DMS114 treated with DMSO at 0.1 percent for 48 hours (cell line): ENCODE data around the gene ADNP.
"Not testable (repeated sequence)": the region's sequence is repeated elsewhere in the genome, so short reads cannot be mapped to it uniquely, and the experiment has no call there.

Experiments used
- DNase-seq: peaks from one replicate; lab custom pipeline; 2025; ENCODE audit not compliant: unreplicated experiment; lab: John Stamatoyannopoulos, UW

ADNP gene

DNA sequence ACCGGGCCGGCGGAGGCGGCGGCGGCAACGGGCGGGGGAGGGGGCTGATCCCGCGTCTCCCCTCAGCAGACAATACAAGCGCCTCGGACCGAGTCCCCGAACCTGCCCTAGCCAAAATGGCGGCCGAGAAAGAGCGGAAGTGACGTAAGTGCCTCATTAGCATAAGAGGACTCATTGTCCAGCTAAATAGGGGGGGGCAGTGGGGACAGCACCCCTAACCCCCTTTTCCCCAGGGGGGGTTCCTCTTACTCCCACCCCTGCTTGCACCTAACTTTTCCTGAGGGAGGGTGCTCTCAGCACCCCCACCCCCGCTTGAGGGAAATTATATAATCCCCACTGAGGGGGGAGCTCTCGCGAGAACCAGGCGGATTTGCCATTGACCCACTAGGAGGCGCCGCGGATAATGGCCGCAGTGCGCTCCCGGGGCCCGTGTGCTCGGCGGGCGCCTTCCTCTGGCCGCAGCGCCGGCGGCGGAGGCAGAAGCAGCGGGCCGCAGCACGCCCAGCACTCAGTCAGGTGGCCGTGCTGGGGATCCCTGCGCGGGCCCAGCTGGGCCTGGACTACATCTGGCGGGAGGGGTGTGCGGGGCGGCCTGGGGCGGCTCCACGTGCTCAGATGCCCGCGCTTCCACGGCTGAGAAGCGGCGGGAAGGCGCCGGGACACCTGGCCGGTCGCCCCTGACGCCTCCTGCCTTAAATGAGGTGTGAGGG is at the start of gene ADNP:
Gene ADNP (minus strand): TSS at position 132 of the 710 bp plus-strand sequence. CDS start 27,441 bp downstream, outside the sequence.
- peak; percentile 97 for DNase-seq

- DNase-seq, result no peak
Measured at GRCh38 chr20:50980071-50980681, 48.9 kb upstream of the ADNP start.

GRCh38 chr20:50978533-50978932 is 47.3 kb upstream of the ADNP start:
- DNase-seq, result not testable (repeated sequence)

DNA sequence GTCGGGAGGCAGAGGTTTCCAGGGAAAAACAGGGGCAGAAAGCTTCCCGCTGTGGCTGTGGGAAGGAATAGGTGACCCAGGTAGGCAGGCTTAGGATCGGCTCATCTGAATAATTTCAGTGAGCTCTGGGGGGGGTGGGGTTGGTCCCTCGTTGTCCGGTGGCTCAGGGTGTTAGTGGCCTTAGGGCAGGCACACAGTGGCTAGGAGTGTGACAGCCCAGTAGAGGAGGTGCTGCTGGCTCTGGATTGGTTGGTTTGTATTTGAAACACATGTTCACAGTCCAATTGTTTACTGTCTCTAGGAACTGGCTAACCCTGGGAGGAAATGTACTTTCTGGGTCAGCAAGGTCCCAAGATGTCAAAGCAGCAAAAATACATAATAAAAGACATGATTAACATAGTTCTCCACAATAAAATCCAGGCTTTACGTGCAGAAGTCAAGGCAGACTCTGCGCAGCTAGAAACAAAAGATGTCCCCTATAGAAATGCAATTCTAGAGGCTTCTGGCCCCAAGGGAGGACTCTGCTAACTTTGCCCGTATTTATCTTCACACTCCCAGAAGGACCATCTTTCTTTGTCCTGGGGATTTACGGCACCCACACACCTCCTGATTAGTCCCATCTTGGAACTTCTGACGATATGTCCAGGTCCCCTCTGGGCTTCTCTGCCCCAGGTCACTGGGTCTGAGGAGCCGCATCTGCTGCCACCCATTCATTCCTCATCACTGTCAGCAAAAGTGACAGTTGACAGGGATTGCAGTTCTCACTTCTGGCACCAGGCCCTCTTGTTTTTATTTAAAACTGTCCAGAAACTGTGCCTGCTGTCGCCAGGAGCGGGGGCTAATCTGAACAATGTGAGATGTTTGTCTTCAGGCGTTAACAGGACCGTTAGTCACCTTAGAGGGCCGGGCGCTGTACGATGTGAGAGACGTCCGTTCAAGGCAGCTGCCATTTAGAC is 46.1 kb upstream of the ADNP start:
- no peak for DNase-seq

GRCh38 chr20:50975701-50976330 is 44.6 kb upstream of the ADNP start:
- no peak for DNase-seq

DNA sequence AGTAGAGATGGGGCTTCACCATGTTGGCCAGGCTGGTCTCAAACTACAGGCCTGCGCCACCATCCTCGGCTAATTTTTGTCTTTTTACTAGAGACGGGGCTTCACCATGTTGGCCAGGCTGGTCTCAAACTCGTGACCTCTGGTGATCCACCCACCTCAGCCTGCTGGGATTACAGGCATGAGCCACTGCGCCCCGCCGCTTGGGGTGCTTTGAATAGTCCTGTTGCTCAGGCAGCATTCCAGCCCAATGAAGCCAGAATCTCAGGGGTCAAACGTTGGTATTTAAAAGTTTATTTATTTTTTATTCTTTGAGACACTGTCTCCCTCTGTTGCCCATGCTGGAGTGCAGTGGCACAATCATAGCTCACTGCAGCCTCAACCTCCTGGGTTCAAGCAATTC is 38.7 kb upstream of the ADNP start:
- DNase-seq, result no peak

- DNase-seq, result no peak
Measured at GRCh38 chr20:50969435-50969834, 38.2 kb upstream of the ADNP start.

DNA sequence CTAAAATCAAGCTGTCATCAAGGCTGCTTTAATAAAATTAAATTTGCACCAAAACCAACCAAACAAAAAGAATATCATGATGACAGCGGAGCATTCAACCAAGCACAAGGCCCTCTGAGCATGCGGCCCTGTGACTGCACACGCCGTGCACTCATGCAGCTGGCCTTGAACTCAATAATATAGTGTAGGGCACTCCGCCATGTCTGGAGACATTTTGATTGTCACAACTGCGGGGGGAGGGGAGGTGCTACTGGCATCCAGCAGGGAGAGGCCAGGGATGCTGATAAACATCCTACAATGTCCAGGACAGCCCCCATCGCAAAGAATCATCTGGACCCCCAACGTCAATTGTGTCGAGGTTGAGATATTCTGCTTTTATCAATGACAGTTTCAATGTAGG is 37.1 kb upstream of the ADNP start:
- DNase-seq, result no peak

DNA sequence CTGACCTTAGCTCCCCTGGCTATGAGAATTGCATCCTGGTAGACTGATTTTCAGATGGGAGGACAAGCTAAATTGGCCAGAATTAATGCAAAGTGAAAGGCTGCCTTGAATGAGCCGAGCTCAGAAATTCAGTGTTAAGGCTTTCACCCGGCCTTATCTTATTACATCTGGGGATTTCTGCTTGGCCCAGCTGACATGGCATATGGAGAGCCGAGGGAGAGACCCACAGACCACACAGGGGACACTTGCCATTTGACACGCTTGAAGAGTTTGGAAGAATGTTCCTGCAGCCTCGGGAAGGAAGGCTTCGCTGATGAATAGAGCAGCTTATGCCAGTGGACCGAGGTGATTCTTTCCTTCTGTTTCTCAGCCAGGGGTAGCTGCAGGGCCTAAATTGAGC is 36.3 kb upstream of the ADNP start:
- DNase-seq, result no peak

DNA sequence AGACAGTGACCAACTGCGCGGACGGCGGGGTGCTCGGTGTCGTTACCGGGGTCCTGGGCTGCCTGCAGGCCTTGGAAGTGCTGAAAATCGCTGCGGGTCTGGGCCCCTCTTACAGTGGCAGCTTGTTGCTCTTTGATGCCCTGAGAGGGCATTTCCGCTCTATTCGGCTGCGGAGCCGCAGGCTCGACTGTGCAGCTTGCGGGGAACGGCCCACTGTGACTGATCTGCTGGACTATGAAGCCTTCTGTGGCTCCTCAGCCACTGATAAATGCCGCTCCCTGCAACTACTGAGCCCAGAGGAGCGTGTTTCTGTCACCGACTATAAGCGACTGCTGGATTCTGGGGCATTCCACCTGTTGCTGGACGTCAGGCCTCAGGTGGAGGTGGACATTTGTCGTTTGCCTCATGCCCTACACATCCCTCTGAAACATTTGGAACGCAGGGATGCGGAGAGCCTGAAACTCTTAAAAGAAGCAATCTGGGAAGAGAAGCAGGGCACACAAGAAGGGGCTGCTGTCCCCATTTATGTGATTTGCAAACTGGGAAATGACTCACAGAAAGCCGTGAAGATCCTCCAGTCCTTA is 28.4 kb upstream of the ADNP start:
- DNase-seq, result no peak

GRCh38 chr20:50958615-50959542 is 27.6 kb upstream of the ADNP start, which contains the start of gene MOCS3:
TSS of gene MOCS3 (plus strand) at chr20:50958818. CDS start at chr20:50958843, 25 bp downstream.
- peak; percentile 99 for DNase-seq

GRCh38 chr20:50957798-50958614 is 26.8 kb upstream of the ADNP start, which contains the start of gene DPM1:
TSS of gene DPM1 (minus strand) at chr20:50958532. CDS start at chr20:50958523, 9 bp downstream.
- DNase-seq, result peak; percentile 72

DNA sequence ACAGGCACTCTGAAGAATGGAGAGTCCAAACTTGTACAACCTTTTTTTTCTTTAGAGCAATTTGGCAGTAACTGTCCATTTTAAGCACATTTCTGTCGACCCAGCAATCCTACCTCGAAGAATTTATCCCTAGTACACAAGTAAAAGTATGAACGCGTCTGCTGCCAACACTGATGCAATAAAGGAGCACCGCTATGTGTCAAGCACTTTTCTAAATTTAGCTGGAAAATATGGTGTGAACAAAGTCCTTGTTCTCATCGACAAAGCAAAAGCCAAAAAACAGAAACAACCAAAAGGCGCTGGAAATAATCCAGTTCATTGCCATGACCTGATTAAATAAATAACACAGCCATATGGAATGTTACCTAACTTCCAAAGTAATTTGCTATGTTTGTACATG is 26.0 kb upstream of the ADNP start:
- peak; percentile 65 for DNase-seq

DNA sequence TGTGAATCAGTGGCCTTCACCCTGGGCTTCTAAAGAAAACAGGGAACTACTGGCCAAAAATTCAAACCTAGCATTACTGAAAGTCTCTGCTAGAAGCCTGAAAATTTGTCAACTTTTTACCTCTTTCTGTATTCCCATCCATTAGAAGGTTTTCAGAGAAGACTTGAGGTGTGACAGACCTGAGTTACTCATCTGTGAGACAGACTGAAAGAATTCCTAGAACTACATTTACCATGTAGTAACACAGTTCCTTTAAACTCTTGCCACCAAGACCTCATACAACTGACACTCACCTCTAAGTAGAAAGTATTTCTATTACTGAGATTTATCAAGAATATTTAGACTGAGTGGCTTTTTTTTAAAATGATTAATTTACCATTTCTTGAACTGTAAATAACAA is 22.6 kb upstream of the ADNP start:
- DNase-seq, result no peak

- no peak for DNase-seq
Measured at GRCh38 chr20:50953196-50953595, 22.0 kb upstream of the ADNP start.

- DNase-seq, result no peak
Measured at GRCh38 chr20:50948132-50948785, 17.0 kb upstream of the ADNP start.

DNA sequence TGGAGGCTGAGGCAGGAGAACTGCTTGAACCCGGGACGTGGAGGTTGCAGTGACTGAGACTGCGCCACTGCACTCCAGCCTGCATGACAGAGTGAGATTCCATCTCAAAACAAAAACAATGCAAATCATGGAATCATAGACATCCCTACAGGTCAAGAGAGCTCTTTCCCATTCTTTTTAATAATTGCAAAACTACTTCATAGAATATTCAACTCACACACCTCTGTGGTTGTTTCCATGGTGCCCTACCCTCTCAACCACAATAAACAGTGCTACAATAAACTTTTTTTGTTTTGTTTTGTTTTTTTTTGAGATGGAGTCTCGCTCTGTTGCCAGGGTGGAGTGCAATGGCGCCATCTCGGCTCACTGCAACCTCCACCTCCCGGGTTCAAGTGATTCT is 11.8 kb upstream of the ADNP start:
- DNase-seq, result no peak

DNA sequence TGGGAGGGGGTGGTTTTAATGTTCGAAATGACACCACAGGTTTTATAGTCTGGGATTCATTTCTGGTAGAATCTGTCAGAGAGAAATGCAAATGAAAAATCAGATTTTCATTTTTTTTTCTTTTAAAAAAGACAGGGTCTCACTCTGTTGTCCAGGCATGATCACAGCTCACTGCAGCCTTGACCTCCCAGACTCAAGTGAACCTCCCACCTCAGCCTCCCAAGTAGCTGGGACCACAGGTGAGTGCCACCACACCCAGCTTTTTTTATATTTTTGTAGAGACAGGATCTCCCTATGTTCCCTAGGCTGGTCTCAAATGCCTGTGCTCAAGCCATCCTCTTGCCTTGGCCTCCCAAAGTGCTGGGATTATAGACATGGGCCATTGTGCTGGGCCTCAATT is 2.4 kb upstream of the ADNP start:
- DNase-seq, result no peak
